GM21447 (cell line): ENCODE results near the gene NCKAP5L.

ENCODE experiments used
- ATAC-seq: cut with Tn5 transposase; IDR thresholded peaks from one replicate; pipeline ENCODE4 v1.9.1; 2021; ENCODE audit not compliant: unreplicated experiment

The NCKAP5L gene

DNA sequence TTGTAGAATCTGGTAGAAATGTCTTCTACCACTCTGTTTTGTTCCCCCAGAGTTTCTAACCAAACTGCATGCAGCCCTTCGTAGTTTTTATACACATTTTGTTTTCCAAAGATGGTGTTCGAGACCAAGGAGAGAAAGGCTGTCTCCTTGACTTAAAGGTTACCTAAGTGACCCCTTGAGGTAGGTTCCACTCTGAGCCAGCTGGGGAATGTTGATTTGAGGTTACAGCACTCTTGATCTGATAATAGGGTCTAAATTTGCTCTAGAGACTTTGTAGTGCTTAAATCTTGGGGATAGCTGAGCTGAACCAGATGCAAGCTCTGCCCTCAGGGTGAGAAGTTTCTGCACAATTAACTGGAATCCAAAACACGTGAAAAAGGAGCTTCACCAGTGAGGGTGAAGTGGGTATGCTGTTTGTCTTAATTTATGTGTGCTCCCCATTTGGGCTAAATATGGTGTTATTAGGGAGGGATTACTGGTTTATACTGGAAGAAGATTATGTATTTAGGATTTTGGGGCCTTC, 83.8 kb downstream of the NCKAP5L start:
- no peak for ATAC-seq

DNA sequence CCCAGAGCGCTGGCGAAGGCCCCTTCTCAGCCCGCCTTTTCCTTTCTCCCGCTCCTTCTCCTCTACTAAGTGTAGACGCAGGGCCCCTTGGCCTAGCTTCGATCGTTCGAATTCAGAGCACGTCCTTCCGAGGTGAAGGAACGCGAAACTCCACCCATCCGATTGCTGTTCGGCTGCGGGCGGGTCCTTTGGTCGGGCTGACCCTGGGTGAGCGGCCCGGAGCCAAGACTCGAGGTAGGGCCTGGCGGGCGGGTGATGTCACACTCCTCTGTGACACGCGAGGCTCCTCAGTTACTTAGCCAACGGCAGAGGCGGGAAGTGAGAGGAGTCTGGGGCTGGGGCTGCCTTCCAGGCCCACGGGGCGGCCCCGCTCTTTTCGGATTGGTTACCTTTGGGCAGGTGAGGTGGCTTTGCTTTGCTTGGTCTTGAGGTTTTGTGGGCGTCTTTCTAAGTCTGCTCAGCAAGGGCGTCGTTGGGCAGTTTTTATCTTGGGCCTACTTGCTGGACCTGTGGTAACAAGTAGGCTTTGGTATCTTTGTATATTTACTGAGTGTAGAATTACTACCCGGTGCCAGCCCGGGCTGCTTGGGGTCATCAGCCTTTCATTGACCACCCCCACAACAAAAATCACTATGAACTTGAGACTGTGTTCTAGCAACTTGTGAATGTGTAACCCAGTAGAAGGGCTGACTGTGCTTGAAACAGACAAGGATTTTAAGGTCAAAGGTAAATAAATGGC, 86.2 kb downstream of the NCKAP5L start:
- peak; percentile 48 for ATAC-seq
